Posterior vena cava (tissue), 2 donors: ENCODE results near the gene CRYAA. TPM values are rescaled to one million over a fixed set of nuclear protein-coding genes. Genes with fewer than 3 reads are reported as not detected.
"Not testable (repeated sequence)": the region's sequence is repeated elsewhere in the genome, so short reads cannot be mapped to it uniquely, and the experiment has no call there.

Experiments used
- DNase-seq: peaks from one replicate; pipeline ENCODE4 v3.0.0-alpha.2; 2020; ENCODE audit warnings: low spot score
- intact Hi-C, 2 donors: fragments of 100-400 bp; cut with DNase I; formaldehyde crosslinking; loops; one replicate each; pipeline versions ENCODE4 v1.14.1 to v1.14.2; 2022 to 2023
- long read RNA-seq, 2 donors: library from polyadenylated mRNA; unstranded; transcript quantifications; one replicate each; pipeline ENCODE4 v2.0.0, GENCODE V29; 2020 to 2021
- total RNA-seq, 2 donors: library from RNA; stranded (reverse); fragmentation: NEBNext Ultra II Directional; extraction: Animal tissue kit (Norgen Biotek cat#: 25700); gene quantifications; one replicate each; pipeline ENCODE4 v1.2.1, GENCODE V29; 2021
- donor health status: DM: yes; HTN: yes; CAD: no.
- donor health status: DM: yes; HTN: yes; CAD: no.

The CRYAA gene, protein sequence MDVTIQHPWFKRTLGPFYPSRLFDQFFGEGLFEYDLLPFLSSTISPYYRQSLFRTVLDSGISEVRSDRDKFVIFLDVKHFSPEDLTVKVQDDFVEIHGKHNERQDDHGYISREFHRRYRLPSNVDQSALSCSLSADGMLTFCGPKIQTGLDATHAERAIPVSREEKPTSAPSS
- total RNA-seq, result not detected
- long read RNA-seq, donor 1, result 0 reads
- long read RNA-seq, donor 2, result 0 reads

- intact Hi-C loops, result not testable (repeated sequence)
These were observed at the start of gene CRYAA for GRCh38 chr21:43168708-43169107. TSS of gene CRYAA (plus strand) at chr21:43169008. CDS start at chr21:43169100, 92 bp downstream.

GRCh38 chr21:43130094-43130493 lies 38.7 kb upstream of the CRYAA start:
- intact Hi-C loops, DNase-seq: not testable (repeated sequence)

More at GRCh38 chr21:43168708-43169107, at the start of gene CRYAA:
- not testable (repeated sequence) for DNase-seq

DNA sequence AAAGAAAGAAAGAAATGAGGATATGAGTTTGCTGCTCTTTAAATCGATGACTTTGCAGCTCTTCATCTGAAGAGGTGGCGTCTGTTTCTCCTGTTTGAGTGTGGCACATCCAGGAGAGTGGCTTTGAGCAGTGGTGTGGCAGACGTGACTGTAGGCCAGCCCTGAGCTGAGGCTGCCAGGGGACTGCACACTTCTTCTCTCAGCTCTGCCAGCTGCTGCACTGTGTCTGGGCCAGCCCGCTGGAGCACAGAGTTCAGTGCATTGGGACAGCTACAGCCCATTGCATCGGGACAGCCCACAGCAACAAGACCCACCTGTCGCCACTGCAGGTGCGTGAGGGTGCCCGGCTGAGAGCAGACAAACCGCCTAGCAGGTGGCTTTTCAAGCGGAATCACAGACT lies 34.3 kb upstream of the CRYAA start:
- DNase-seq, intact Hi-C loops: not testable (repeated sequence)

DNA sequence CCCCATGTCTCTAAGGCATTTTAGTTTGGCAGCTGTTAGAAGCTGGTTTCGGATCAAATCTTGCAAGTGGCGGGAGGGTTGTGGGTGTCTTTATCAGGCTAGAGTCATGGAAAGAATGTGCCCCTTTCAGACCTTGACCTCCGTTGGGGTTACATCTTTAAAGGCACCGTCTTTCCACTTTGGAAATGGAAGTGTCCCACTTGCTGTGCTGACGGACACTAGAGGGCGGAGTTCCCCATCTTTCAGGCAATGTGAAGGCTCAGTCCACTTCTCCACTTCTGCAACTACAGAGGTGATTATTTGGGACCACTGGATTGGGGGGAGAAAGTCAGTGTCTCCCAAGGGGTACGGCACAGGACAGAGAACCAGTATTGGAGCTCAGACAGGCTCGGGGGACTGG lies 29.9 kb upstream of the CRYAA start:
- intact Hi-C loops, DNase-seq: not testable (repeated sequence)

- DNase-seq, intact Hi-C loops: not testable (repeated sequence)
These were observed 27.4 kb upstream of the CRYAA start for GRCh38 chr21:43141407-43141806.

DNA sequence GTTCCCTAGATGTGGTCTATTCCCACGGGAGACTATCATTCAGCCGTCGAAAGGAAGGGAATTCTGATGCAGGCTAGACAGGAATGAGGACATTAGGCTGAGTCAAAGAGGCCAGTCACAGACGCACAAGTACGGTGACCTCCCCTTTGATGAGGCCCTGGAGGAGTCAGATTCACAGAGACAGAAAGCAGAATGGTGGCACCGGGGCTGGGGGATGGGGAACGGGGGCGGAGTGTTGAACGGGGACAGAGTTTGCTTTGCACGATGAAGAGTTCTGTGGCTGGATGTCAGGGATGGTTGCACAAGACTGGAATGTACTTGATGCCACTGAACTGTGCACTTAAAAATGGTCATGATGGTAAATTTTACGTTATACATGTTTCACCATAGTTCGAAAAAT lies 22.2 kb upstream of the CRYAA start:
- intact Hi-C loops, result not testable (repeated sequence)

DNA sequence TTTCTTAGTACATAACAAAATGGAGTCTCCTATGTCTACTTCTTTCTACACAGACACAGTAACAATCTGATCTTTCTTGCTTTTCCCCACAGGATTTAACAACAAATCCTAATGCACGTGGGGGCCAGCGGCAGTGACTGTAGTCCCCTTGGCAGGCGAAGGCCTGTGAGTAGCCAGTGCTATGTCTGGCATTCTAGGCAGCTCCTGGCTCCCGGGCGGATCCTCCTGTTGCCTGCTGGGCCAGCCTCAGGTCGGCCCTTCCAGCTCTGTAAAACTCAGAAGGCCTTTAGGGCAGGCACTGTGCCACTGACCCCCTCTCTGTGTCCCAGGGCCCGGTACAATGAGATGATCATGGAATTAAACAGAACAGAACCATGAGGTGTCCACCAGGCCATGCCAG lies 20.8 kb upstream of the CRYAA start:
- intact Hi-C loops, result not testable (repeated sequence)

More for the DNA sequence above, 22.2 kb upstream of the CRYAA start:
- not testable (repeated sequence) for DNase-seq

DNA sequence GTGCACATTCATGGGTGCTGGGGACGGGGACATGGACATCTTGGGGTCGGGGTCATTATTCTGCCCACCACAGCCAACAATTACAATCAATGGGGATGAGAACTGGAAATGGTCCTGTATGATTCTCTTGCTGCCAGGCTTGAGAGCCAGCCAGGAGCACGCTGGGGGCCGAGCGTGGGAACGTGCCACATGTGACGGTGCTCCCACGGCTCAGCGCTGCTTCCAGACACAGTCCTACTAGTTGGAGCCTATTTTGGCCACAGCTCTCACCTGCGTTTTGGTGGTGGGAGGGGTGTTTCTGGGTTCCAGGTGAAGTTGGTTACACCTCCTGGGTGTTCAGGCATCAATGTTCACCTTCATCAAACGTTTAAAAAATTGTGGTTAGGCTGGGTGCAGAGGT lies 19.5 kb upstream of the CRYAA start:
- intact Hi-C loops, DNase-seq: not testable (repeated sequence)

More for the DNA sequence above, 20.8 kb upstream of the CRYAA start:
- not testable (repeated sequence) for DNase-seq

GRCh38 chr21:43153601-43154000 lies 15.2 kb upstream of the CRYAA start:
- intact Hi-C loops, DNase-seq: not testable (repeated sequence)

DNA sequence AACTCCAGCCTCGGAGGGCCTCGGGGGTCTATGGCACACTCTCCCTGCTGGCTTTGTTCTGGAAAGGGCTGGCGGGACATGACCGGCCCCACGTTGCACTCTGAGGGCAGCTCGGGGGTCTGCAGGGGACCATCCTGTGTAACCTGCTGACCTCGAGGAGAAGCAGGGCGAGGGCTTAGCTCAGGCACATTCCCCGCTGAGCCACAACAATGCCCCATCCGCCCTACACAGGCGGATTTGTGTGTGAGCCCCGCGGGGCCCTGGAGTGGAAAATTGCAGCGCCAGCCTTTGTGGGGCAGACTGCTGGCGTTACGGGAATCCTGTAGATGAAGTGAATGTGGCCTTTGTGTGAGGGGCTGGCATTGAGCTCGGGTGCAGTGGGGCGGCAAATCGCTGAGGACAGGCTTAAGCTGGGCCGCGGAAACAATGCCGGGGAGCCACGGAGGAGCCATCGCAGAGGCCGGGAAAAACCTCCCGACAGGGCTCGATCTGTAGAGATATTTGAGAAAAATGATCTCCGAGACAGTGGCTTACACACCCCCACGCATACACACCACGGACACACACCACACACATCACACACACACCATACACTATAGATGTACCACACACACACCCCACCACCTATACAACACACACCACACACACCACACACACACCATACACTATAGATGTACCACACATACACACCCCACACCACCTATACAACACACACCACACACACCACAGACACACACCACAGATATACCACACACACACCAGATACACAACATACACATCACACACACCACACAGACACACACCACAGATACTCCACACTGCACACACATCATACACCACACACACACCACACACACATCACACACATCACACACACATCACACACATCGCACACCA lies 9.3 kb upstream of the CRYAA start:
- intact Hi-C loops, DNase-seq: not testable (repeated sequence)

DNA sequence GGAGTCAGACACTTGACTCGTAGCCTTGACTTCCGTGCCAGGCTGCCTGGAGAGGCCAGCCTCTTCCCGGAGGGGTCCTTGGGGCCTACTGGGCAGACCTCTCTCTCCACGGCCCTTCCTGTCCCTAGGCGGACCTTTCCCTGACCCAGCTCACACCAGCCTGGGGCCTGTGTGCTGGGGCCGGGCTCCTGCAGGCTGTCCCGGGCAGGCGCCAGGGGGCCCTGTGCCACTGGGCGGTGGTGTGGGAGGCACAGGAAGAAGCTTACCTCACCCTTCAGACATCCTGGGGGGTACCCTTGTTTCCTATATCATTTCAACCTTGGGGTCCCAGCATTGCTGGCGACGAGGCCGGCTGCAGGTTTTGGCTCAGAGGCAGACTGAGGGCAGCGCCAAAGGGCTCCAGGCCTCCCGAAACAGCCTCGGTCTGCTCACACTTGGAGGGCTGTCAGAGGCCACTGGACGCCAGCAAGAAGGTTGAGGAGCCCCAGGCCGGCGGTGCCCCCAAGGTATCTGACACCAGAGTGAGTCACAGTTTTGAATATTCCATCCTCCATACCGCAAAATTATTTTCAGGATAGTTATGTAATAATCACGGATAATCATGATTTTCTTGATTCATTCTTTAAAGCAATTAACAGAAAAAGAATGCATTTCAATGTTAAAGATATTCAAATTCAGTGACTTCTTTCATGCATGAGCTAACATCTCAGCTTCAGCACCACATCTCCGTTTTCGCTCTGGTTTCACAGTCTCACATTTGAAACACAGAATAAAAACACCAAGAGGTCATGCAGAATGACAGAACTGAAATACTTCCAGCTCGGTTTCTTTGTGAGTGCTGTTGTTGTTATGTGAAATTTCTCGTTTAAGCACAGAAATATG lies 6.7 kb upstream of the CRYAA start:
- DNase-seq, intact Hi-C loops: not testable (repeated sequence)

GRCh38 chr21:43162708-43163205 lies 6.1 kb upstream of the CRYAA start:
- intact Hi-C loops, DNase-seq: not testable (repeated sequence)

GRCh38 chr21:43164823-43165222 lies 4.0 kb upstream of the CRYAA start:
- intact Hi-C loops, DNase-seq: not testable (repeated sequence)

- DNase-seq, intact Hi-C loops: not testable (repeated sequence)
These were observed 3.1 kb upstream of the CRYAA start for GRCh38 chr21:43165734-43166133.

DNA sequence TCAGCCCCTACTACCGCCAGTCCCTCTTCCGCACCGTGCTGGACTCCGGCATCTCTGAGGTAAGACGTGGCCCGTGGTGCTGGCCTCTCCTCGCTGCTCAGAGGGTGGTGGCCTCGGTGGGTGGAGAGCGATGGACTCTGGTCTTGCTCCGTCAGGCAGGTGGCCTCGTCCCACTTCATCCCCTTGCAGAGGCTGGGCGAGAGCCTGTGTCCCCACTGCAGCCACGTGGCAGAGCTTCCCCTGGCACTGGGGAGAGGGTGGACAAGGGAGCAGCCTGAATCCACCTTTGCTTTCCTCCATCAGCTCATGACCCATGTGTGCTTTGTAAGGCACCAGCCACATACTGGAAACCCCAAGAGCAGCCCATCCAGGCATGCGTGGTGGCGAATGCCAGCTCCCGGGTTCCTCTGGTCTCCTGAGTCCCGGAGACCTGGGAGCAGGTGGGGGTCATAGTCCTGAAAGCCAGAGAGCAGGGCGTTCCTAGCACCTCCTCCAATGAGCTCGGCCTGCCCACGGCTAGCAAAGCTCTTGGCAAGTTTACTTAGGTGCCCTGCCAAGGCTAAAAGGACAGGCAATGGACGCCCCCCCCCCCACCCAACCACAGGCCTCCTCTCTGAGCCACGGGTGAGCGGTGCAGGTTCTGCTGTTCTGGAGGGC lies 550 bp downstream of the CRYAA start:
- DNase-seq, intact Hi-C loops: not testable (repeated sequence)

- DNase-seq, intact Hi-C loops: not testable (repeated sequence)
These were observed 1.1 kb downstream of the CRYAA start for GRCh38 chr21:43169891-43170290.

DNA sequence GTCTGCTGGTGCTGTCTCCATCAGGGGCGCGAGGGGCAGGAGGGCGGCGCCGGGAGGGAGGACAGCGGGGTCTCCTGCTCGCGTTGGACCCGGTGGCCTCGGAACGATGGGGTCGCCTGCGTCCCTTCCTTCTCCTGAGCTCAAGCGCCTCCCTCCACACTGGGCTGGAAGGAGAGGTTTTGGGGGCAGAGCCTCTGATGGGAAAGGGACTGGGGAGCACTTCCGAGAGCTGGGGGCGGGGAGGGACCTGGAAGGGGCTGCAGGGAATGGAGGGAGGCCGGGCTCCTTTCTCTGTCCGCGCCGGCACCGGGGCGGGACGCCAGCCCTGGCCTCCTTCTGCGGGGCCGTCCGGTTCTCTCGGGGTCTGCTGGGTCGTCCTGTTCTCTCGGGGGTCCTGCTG lies 4.0 kb downstream of the CRYAA start:
- DNase-seq, intact Hi-C loops: not testable (repeated sequence)

- DNase-seq, intact Hi-C loops: not testable (repeated sequence)
These were observed 4.6 kb downstream of the CRYAA start for GRCh38 chr21:43173438-43173837.
